HG02588 (cell line): ENCODE results near the gene DDX17.
"Not testable (repeated sequence)": the region's sequence is repeated elsewhere in the genome, so short reads cannot be mapped to it uniquely, and the experiment has no call there.

Experiments
- ATAC-seq: cut with Tn5 transposase; IDR thresholded peaks from one replicate; pipeline ENCODE4 v1.9.1; 2021; ENCODE audit warnings: mild to moderate bottlenecking, moderate library complexity; ENCODE audit not compliant: unreplicated experiment

DDX17 gene

GRCh38 chr22:38494498-38494897, 11.6 kb downstream of the DDX17 start:
- ATAC-seq = no peak

- no peak for ATAC-seq
These were observed 14.3 kb downstream of the DDX17 start for GRCh38 chr22:38491707-38492348.

GRCh38 chr22:38490915-38491314, 15.2 kb downstream of the DDX17 start:
- no peak for ATAC-seq

- no peak for ATAC-seq
These were observed 15.6 kb downstream of the DDX17 start for GRCh38 chr22:38490475-38490874.

GRCh38 chr22:38489561-38490145, 16.5 kb downstream of the DDX17 start:
- ATAC-seq = no peak

GRCh38 chr22:38489142-38489541, 17.0 kb downstream of the DDX17 start:
- ATAC-seq = no peak

GRCh38 chr22:38487946-38488345, 18.2 kb downstream of the DDX17 start:
- ATAC-seq = no peak

- ATAC-seq = no peak
These were observed 20.3 kb downstream of the DDX17 start for GRCh38 chr22:38485783-38486182.

- ATAC-seq = no peak
These were observed 21.9 kb downstream of the DDX17 start for GRCh38 chr22:38484244-38484643.

GRCh38 chr22:38482662-38483308, 23.3 kb downstream of the DDX17 start:
- no peak for ATAC-seq

GRCh38 chr22:38481871-38482332, 24.2 kb downstream of the DDX17 start:
- no peak for ATAC-seq

- ATAC-seq = no peak
These were observed 24.8 kb downstream of the DDX17 start for GRCh38 chr22:38481162-38481870.

- no peak for ATAC-seq
These were observed 26.8 kb downstream of the DDX17 start for GRCh38 chr22:38479096-38479837.

- no peak for ATAC-seq
These were observed 28.5 kb downstream of the DDX17 start for GRCh38 chr22:38477585-38477984.

GRCh38 chr22:38474003-38474607, 32.0 kb downstream of the DDX17 start:
- ATAC-seq = no peak

- no peak for ATAC-seq
These were observed 34.9 kb downstream of the DDX17 start for GRCh38 chr22:38471237-38471636.

GRCh38 chr22:38470179-38470578, 35.9 kb downstream of the DDX17 start:
- not testable (repeated sequence) for ATAC-seq

GRCh38 chr22:38469306-38469781, 36.8 kb downstream of the DDX17 start:
- no peak for ATAC-seq

- ATAC-seq = no peak
These were observed 37.4 kb downstream of the DDX17 start for GRCh38 chr22:38468443-38469305.
